Right lobe of liver (tissue), 6 donors: Measurements from ENCODE around the gene NCOR1. TPM values are rescaled to one million over a fixed set of nuclear protein-coding genes. Genes with fewer than 3 reads are reported as not detected.
"Not testable (repeated sequence)": the region's sequence is repeated elsewhere in the genome, so short reads cannot be mapped to it uniquely, and the experiment has no call there.

Experiments
- ATAC-seq, 4 donors: fragments of 200-7000 bp; cut with Tn5 transposase; one replicate each; pipeline ENCODE4 v1.9.1; 2020; ENCODE audit warnings: mild to moderate bottlenecking in 4 of 4, moderate library complexity in 4 of 4
- DNase-seq, 3 donors: peaks; one replicate each; pipeline ENCODE4 v3.0.0-alpha.2; 2020
- H3K27ac ChIP-seq, 3 donors: fragments of 200-600 bp; one replicate each; pipeline ENCODE4 v1.8.0; 2022
- H3K27me3 ChIP-seq, 2 donors: fragments of 200-600 bp; one replicate each; pipeline ENCODE4 v1.8.0; 2022
- H3K36me3 ChIP-seq, 4 donors: fragments of 200-600 bp; sonication (generic) in 1 of 4; one replicate each; pipeline versions ENCODE4 v1.5.1 to v1.8.0; 2017 to 2022; ENCODE audit warnings: control low read depth in 1 of 4
- H3K4me1 ChIP-seq, 4 donors: fragments of 200-600 bp; sonication (generic) in 1 of 4; one replicate each; pipeline versions ENCODE4 v1.5.1 to v1.8.0; 2017 to 2022; ENCODE audit warnings: control low read depth in 1 of 4
- H3K4me3 ChIP-seq, 3 donors: fragments of 200-600 bp; one replicate each; pipeline ENCODE4 v1.8.0; 2022
- H3K9me3 ChIP-seq, 4 donors: fragments of 200-600 bp; sonication (generic) in 1 of 4; one replicate each; pipeline versions ENCODE4 v1.5.1 to v1.8.0; 2017 to 2022; ENCODE audit warnings: control low read depth in 1 of 4
- CTCF ChIP-seq, 4 donors: fragments of 200-600 bp in 3 of 4; fragments of 450-650 bp in 1 of 4; IDR thresholded peaks; one replicate each; pipeline versions ENCODE4 v1.5.1 to v1.8.0; 2016 to 2022; ENCODE audit warnings: antibody characterized with exemption in 4 of 4, mild to moderate bottlenecking in 2 of 4
- POLR2A ChIP-seq: fragments of 450-650 bp; IDR thresholded peaks from one replicate; pipeline ENCODE4 v1.6.1; 2017; ENCODE audit warnings: antibody characterized with exemption, mild to moderate bottlenecking
- WGBS: methylation state at CpG from one replicate; pipeline ENCODE4 v1.1.6; 2018; ENCODE audit warnings: low coverage, low lambda C conversion rate; ENCODE audit not compliant: insufficient coverage; ENCODE audit errors: missing lambda C conversion rate; 5-methylcytosine and 5-hydroxymethylcytosine counted together
- intact Hi-C, 2 donors: fragments of 100-400 bp; cut with DNase I; formaldehyde crosslinking; loops; one replicate each; pipeline versions ENCODE4 v1.11.2 to v1.14.1; 2022
- total RNA-seq, 6 experiments: library from RNA; depleted of rRNA in 2 of 6; stranded (reverse); fragments of >200 nt in 2 of 6; fragmentation: NEBNext Ultra II Directional in 3 of 6; extraction: Animal tissue kit (Norgen Biotek cat#: 25700) in 3 of 6; gene quantifications; one replicate each; pipeline versions ENCODE4 v1.1.0 to v1.2.4, GENCODE V29; 2016 to 2023
- donor health status: DM: no; HTN: yes; CAD: no.
- donor health status: DM: no; HTN: no; CAD: no.
- donor health status: DM: no; HTN: no; CAD: no.
- donor health status: DM: no; HTN: yes; CAD: no.
- donor health status: DM: no; HTN: yes; CAD: no.

NCOR1 gene
- total RNA-seq, 6 experiments from 2014 or later: 52.6 to 76.8 (median 65.1) TPM

GRCh38 chr17:16158714-16159113, 56.6 kb downstream of the NCOR1 start:
- peak overlapping the region in 1 of 3 donors; percentile 41 for H3K27ac ChIP-seq
- WGBS: 100% methylated on average over 3 of the region's 3 CpGs

GRCh38 chr17:16155536-16155935, 59.8 kb downstream of the NCOR1 start:
- Histone ChIP-seq H3K4me3 (no peak overlapping the region), H3K4me1 (peaks cover 0 to 33% (median 2%) of the 10 kb centered on the region in 4 donors), H3K9me3 (no peaks in the 10 kb centered on the region), H3K36me3 (peaks cover 0 to 11% (median 6%) of the 10 kb centered on the region in 4 donors), H3K27ac (peak overlapping the region in 1 of 3 donors; percentile 35), H3K27me3 (no peaks in the 10 kb centered on the region)
- 15% methylated on average over 2 of the region's 2 CpGs for WGBS
- TF ChIP-seq POLR2A (no peak), CTCF (IDR thresholded peaks at IDR 0.05) (no peak)
- DNase-seq: no peak
- ATAC-seq: peak in 2 of 4 donors; percentile 25 to 35
- intact Hi-C loops: no loop called here

More at GRCh38 chr17:16158714-16159113, 56.6 kb downstream of the NCOR1 start:
- Histone ChIP-seq H3K36me3 (no peaks in the 10 kb centered on the region), H3K4me3 (no peak overlapping the region), H3K27me3 (no peaks in the 10 kb centered on the region), H3K4me1 (peaks cover 0 to 33% (median 2%) of the 10 kb centered on the region in 4 donors), H3K9me3 (no peaks in the 10 kb centered on the region)
- DNase-seq (no peak), ATAC-seq (peak in 1 of 4 donors; percentile 39)
- intact Hi-C loops: no loop called here
- TF ChIP-seq CTCF (IDR thresholded peaks at IDR 0.05) (no peak), POLR2A (no peak)

- H3K27me3 ChIP-seq, ATAC-seq, intact Hi-C loops, H3K27ac ChIP-seq, H3K9me3 ChIP-seq, DNase-seq, H3K4me3 ChIP-seq: not testable (repeated sequence)
- H3K36me3 ChIP-seq: peaks cover 0 to 14% (median 6%) of the 10 kb centered on the region in 4 donors
- WGBS: 93% methylated on average over 5 of the region's 6 CpGs
- H3K4me1 ChIP-seq: peaks cover 0 to 33% (median 3%) of the 10 kb centered on the region in 4 donors
Measured at GRCh38 chr17:16152326-16152725, 63.0 kb downstream of the NCOR1 start.

GRCh38 chr17:16150251-16150856, 65.0 kb downstream of the NCOR1 start:
- H3K36me3 ChIP-seq: peaks cover 0 to 14% (median 7%) of the 10 kb centered on the region in 4 donors
- WGBS: 73% methylated on average over 4 of the region's 4 CpGs
- H3K9me3 ChIP-seq: no peaks in the 10 kb centered on the region
- no peak overlapping the region for H3K27ac ChIP-seq
- H3K27me3 ChIP-seq: no peaks in the 10 kb centered on the region
- TF ChIP-seq CTCF (IDR thresholded peaks at IDR 0.05) (no peak), POLR2A (no peak)
- ATAC-seq: peak in 1 of 4 donors; percentile 18
- peaks cover 0 to 19% (median 3%) of the 10 kb centered on the region in 4 donors for H3K4me1 ChIP-seq
- intact Hi-C loops: no loop called here
- no peak for DNase-seq
- H3K4me3 ChIP-seq: no peak overlapping the region

GRCh38 chr17:16148596-16148995, 66.7 kb downstream of the NCOR1 start:
- peaks cover 0 to 14% (median 7%) of the 10 kb centered on the region in 4 donors for H3K36me3 ChIP-seq
- WGBS: 22% methylated on average over 2 of the region's 2 CpGs
- ATAC-seq: peak; percentile 45 to 81 (median 68)

GRCh38 chr17:16145319-16145890, 69.9 kb downstream of the NCOR1 start:
- H3K9me3 ChIP-seq, intact Hi-C loops, H3K36me3 ChIP-seq, H3K27me3 ChIP-seq, H3K27ac ChIP-seq, H3K4me3 ChIP-seq, DNase-seq: not testable (repeated sequence)
- ATAC-seq: peak in 1 of 4 donors; percentile 20
- WGBS: 100% methylated on average over 1 of the region's 40 CpGs
- H3K4me1 ChIP-seq: peaks cover 0 to 39% (median 3%) of the 10 kb centered on the region in 4 donors

More at GRCh38 chr17:16148596-16148995, 66.7 kb downstream of the NCOR1 start:
- TF ChIP-seq CTCF (IDR thresholded peaks at IDR 0.05) (no peak), POLR2A (no peak)
- no peaks in the 10 kb centered on the region for H3K9me3 ChIP-seq
- H3K4me3 ChIP-seq: no peak overlapping the region
- peak overlapping the region in 2 of 3 donors; percentile 24 to 38 for H3K27ac ChIP-seq
- DNase-seq: no peak
- intact Hi-C loops: no loop called here
- peaks cover 0 to 18% (median 3%) of the 10 kb centered on the region in 4 donors for H3K4me1 ChIP-seq
- no peaks in the 10 kb centered on the region for H3K27me3 ChIP-seq
